ENCODE data around the gene F10.
A peak's percentile ranks its signal among the peaks of the same experiment; 100 is the strongest.
"Not testable (repeated sequence)": the region's sequence is repeated elsewhere in the genome, so short reads cannot be mapped to it uniquely, and the experiment has no call there.

F10 gene

GRCh38 chr13:113105032-113105920 lies 17.3 kb upstream of the F10 start, which contains the start of gene F7:
Gene F7, plus strand, starts transcription at chr13:113105791. Its CDS starts 51 bp downstream, at chr13:113105842.
- Mint-ChIP-seq H3K36me3 (ENCODE audit: low read depth) (no peaks in the 10 kb centered on the region), H3K4me3 (no peak within 1 kb of the TSS), H3K9me3 (no peaks in the 10 kb centered on the region), H3K27ac (no peak within 1 kb of the TSS), H3K27me3 (peaks cover 4% of the 10 kb centered on the region), H3K4me1 (ENCODE audit: low read depth) (peaks cover 8% of the 10 kb centered on the region)

GRCh38 chr13:113105921-113106452 lies 16.6 kb upstream of the F10 start:
- H3K4me1 Mint-ChIP-seq (ENCODE audit: low read depth) = peaks cover 9% of the 10 kb centered on the region
- peaks cover 4% of the 10 kb centered on the region for H3K27me3 Mint-ChIP-seq
- H3K4me3 Mint-ChIP-seq = no peak overlapping the region
- no peaks in the 10 kb centered on the region for H3K9me3 Mint-ChIP-seq
- H3K36me3 Mint-ChIP-seq (ENCODE audit: low read depth) = no peaks in the 10 kb centered on the region
- no peak overlapping the region for H3K27ac Mint-ChIP-seq

DNA sequence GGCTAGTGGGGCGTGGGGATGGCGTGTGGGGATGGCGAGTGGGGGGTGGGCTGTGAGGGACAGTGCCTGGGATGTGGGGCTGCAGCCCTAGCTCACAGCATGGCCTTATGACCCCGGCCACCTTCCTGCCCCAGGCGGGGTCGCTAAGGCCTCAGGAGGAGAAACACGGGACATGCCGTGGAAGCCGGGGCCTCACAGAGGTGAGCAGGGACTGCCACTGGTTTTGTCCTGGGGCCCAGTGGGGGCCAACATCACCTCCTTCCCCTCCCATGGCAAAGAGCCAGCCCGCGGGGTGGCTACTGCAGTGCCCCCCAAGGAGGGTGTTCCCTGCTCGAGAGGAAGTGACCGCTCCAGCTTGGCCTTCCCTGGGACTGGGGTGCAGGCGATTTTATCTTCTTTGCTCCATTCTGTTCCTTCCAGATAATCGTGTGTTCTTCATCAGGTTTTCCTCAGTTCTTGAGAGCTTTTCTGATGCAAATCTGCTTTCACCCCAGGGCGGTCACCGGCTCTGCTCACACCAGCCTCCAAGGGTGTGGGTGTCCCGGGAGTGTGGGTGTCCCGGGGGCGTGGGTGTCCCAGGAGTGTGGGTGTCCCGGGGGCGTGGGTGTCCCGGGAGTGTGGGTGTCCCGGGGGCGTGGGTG lies 15.8 kb upstream of the F10 start:
- H3K4me1 Mint-ChIP-seq (ENCODE audit: low read depth) = peaks cover 10% of the 10 kb centered on the region
- peak overlapping the region; percentile 47 for H3K4me3 Mint-ChIP-seq
- no peaks in the 10 kb centered on the region for H3K9me3 Mint-ChIP-seq
- H3K27me3 Mint-ChIP-seq = peaks cover 4% of the 10 kb centered on the region
- H3K36me3 Mint-ChIP-seq (ENCODE audit: low read depth) = no peaks in the 10 kb centered on the region
- H3K27ac Mint-ChIP-seq = peak overlapping the region; percentile 74

GRCh38 chr13:113108521-113108920 lies 14.1 kb upstream of the F10 start:
- not testable (repeated sequence) for H3K4me3 Mint-ChIP-seq; H3K9me3 Mint-ChIP-seq; H3K36me3 Mint-ChIP-seq (ENCODE audit: low read depth); H3K27me3 Mint-ChIP-seq
- H3K27ac Mint-ChIP-seq = peak overlapping the region; percentile 40
- H3K4me1 Mint-ChIP-seq (ENCODE audit: low read depth) = peaks cover 10% of the 10 kb centered on the region

GRCh38 chr13:113109151-113110047 lies 13.2 kb upstream of the F10 start:
- H3K36me3 Mint-ChIP-seq (ENCODE audit: low read depth) = no peaks in the 10 kb centered on the region
- peak overlapping the region; percentile 69 for H3K4me3 Mint-ChIP-seq
- H3K27me3 Mint-ChIP-seq = peaks cover 7% of the 10 kb centered on the region
- peaks cover 10% of the 10 kb centered on the region for H3K4me1 Mint-ChIP-seq (ENCODE audit: low read depth)
- peak overlapping the region; percentile 79 for H3K27ac Mint-ChIP-seq
- no peaks in the 10 kb centered on the region for H3K9me3 Mint-ChIP-seq

GRCh38 chr13:113110048-113110851 lies 12.3 kb upstream of the F10 start:
- Mint-ChIP-seq H3K36me3 (ENCODE audit: low read depth) (no peaks in the 10 kb centered on the region), H3K4me1 (ENCODE audit: low read depth) (peaks cover 10% of the 10 kb centered on the region), H3K27me3 (peaks cover 7% of the 10 kb centered on the region), H3K27ac (no peak overlapping the region), H3K9me3 (no peaks in the 10 kb centered on the region), H3K4me3 (no peak overlapping the region)

- Mint-ChIP-seq H3K27me3 (peaks cover 7% of the 10 kb centered on the region), H3K4me3 (peak overlapping the region; percentile 32), H3K27ac (no peak overlapping the region), H3K4me1 (ENCODE audit: low read depth) (peaks cover 10% of the 10 kb centered on the region), H3K9me3 (no peaks in the 10 kb centered on the region), H3K36me3 (ENCODE audit: low read depth) (no peaks in the 10 kb centered on the region)
These were observed 11.7 kb upstream of the F10 start for GRCh38 chr13:113110852-113111315.

DNA sequence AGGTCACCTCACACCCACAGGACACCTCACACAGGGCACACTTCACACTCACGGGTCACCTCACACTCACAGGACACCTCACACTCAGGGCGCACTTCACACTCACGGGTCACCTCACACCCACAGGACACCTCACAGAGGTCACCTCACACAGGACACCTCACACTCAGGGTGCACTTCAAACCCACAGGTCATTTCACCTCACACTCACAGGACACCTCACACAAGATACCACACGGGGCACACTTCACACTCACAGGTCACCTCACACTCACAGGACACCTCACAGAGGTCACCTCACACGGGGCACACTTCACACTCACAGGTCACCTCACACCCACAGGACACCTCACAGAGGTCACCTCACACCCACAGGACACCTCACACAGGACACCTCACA lies 10.8 kb upstream of the F10 start:
- not testable (repeated sequence) for H3K27ac Mint-ChIP-seq; H3K4me3 Mint-ChIP-seq; H3K9me3 Mint-ChIP-seq; H3K27me3 Mint-ChIP-seq; H3K36me3 Mint-ChIP-seq (ENCODE audit: low read depth)
- peaks cover 10% of the 10 kb centered on the region for H3K4me1 Mint-ChIP-seq (ENCODE audit: low read depth)

DNA sequence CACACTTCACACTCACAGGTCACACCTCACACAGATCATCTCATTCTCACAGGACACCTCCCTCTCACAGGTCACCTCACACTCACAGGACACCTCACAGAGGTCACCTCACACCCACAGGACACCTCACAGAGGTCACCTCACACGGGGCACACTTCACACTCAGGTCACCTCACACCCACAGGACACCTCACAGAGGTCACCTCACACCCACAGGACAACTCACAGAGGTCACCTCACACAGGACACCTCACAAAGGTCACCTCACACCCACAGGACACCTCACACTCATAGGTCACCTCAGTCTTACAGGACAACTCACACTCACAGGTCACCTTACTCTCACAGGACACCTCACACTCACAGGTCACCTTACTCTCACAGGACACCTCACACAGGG lies 10.1 kb upstream of the F10 start:
- H3K27me3 Mint-ChIP-seq = not testable (repeated sequence)

DNA sequence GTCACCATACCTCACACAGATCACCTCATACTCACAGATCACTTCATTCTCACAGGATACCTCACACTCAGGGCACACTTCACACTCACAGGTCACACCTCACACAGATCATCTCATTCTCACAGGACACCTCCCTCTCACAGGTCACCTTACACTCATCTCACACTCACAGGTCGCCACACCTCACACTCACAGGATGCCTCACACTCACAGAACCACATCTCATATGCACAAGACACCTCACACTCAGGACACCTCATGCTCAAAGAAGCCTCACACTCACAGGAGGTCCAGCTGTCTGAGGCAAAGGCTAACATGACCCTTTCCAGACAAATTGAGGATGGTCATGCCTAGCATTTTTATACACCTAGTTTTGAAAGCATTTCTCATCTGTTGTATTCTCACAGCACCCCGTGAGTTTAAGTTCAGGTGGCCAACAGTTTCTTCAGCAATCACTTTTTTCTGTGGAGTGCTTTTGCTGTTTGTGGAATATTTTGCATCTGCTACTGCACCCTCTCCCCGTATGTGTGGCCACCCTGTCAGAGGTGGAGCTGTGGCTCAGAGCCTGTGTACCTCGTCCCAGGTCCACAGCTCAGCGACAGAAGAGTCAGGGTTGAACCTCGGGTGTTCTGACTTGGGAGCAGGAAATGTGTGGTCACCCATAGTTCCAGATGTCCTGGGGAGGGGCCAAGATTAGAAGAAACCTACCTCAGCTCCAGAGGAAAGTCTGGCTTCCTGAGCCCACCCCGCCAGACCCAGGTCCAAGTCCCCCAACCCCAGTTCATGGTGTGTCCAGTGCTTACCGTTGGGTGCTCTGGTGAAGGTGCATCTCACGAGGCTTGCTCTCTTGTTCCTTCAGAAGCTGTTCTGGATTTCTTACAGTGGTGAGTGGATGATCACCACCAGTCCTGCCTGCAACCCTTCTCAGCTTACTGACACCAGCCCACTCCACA lies 9.4 kb upstream of the F10 start:
- Mint-ChIP-seq H3K9me3 (no peaks in the 10 kb centered on the region), H3K4me3 (no peak overlapping the region), H3K27ac (no peak overlapping the region), H3K36me3 (ENCODE audit: low read depth) (no peaks in the 10 kb centered on the region), H3K27me3 (peaks cover 7% of the 10 kb centered on the region), H3K4me1 (ENCODE audit: low read depth) (peaks cover 7% of the 10 kb centered on the region)

More for the DNA sequence above, 10.1 kb upstream of the F10 start:
- not testable (repeated sequence) for H3K36me3 Mint-ChIP-seq (ENCODE audit: low read depth); H3K9me3 Mint-ChIP-seq; H3K27ac Mint-ChIP-seq; H3K4me1 Mint-ChIP-seq (ENCODE audit: low read depth); H3K4me3 Mint-ChIP-seq

GRCh38 chr13:113113846-113114271 lies 8.7 kb upstream of the F10 start:
- no peak overlapping the region for H3K27ac Mint-ChIP-seq
- peaks cover 7% of the 10 kb centered on the region for H3K4me1 Mint-ChIP-seq (ENCODE audit: low read depth)

GRCh38 chr13:113114511-113115362 lies 7.9 kb upstream of the F10 start:
- Mint-ChIP-seq H3K27me3 (peaks cover 3% of the 10 kb centered on the region), H3K4me3 (no peak overlapping the region), H3K36me3 (ENCODE audit: low read depth) (no peaks in the 10 kb centered on the region), H3K4me1 (ENCODE audit: low read depth) (peaks cover 3% of the 10 kb centered on the region), H3K27ac (no peak overlapping the region), H3K9me3 (no peaks in the 10 kb centered on the region)

More at GRCh38 chr13:113113846-113114271, 8.7 kb upstream of the F10 start:
- H3K36me3 Mint-ChIP-seq (ENCODE audit: low read depth) = no peaks in the 10 kb centered on the region
- no peaks in the 10 kb centered on the region for H3K9me3 Mint-ChIP-seq
- peaks cover 7% of the 10 kb centered on the region for H3K27me3 Mint-ChIP-seq
- no peak overlapping the region for H3K4me3 Mint-ChIP-seq
